Measurements from ENCODE around the gene ARHGAP33. TPM values are rescaled to one million over a fixed set of nuclear protein-coding genes. Genes with fewer than 3 reads are reported as not detected.

ARHGAP33 gene
- polyA plus RNA-seq (2013, experiment 1 of 2): 13.8 TPM
- 21.2 TPM for polyA plus RNA-seq (2013, experiment 2 of 2)

GRCh38 chr19:35775298-35776101 lies at the start of gene ARHGAP33:
Gene ARHGAP33, plus strand, starts transcription at chr19:35775564. Its CDS starts 95 bp downstream, at chr19:35775659.
- Histone ChIP-seq H3K27me3 (ENCODE audit: insufficient read depth, low read length) (peaks cover 23% of the 10 kb centered on the region), H3K36me3 (ENCODE audit: insufficient read depth, low read length) (no peaks in the 10 kb centered on the region), H3K27ac (ENCODE audit: low read depth, low read length) (no peak within 1 kb of the TSS), H3K9ac (ENCODE audit: low read depth, low read length) (no peak within 1 kb of the TSS), H3K4me3 (ENCODE audit: low read length) (peak within 1 kb of the TSS; percentile 71), H3K9me3 (ENCODE audit: insufficient read depth, low read depth, low read length) (no peaks in the 10 kb centered on the region), H3K4me1 (ENCODE audit: insufficient read depth, low read length) (peaks cover 17% of the 10 kb centered on the region)
- WGBS: under 1% methylated on average over 82 of the region's 82 CpGs

GRCh38 chr19:35727053-35727955 lies 48.1 kb upstream of the ARHGAP33 start:
- Histone ChIP-seq H3K9me3 (ENCODE audit: insufficient read depth, low read depth, low read length) (no peaks in the 10 kb centered on the region), H3K36me3 (ENCODE audit: insufficient read depth, low read length) (peaks cover 96% of the 10 kb centered on the region), H3K9ac (ENCODE audit: low read depth, low read length) (no peak overlapping the region), H3K27me3 (ENCODE audit: insufficient read depth, low read length) (no peaks in the 10 kb centered on the region), H3K27ac (ENCODE audit: low read depth, low read length) (no peak overlapping the region), H3K4me3 (ENCODE audit: low read length) (no peak overlapping the region), H3K4me1 (ENCODE audit: insufficient read depth, low read length) (no peaks in the 10 kb centered on the region)
- 96% methylated on average over 25 of the region's 25 CpGs for WGBS

GRCh38 chr19:35727956-35728706 lies 47.2 kb upstream of the ARHGAP33 start:
- no peak overlapping the region for H3K27ac ChIP-seq (ENCODE audit: low read depth, low read length)
- WGBS: 95% methylated on average over 19 of the region's 19 CpGs
- no peak overlapping the region for H3K9ac ChIP-seq (ENCODE audit: low read depth, low read length)
- no peaks in the 10 kb centered on the region for H3K9me3 ChIP-seq (ENCODE audit: insufficient read depth, low read depth, low read length)
- peaks cover 91% of the 10 kb centered on the region for H3K36me3 ChIP-seq (ENCODE audit: insufficient read depth, low read length)
- H3K27me3 ChIP-seq (ENCODE audit: insufficient read depth, low read length): no peaks in the 10 kb centered on the region
- H3K4me3 ChIP-seq (ENCODE audit: low read length): no peak overlapping the region
- no peaks in the 10 kb centered on the region for H3K4me1 ChIP-seq (ENCODE audit: insufficient read depth, low read length)

- Histone ChIP-seq H3K9ac (ENCODE audit: low read depth, low read length) (no peak overlapping the region), H3K4me3 (ENCODE audit: low read length) (no peak overlapping the region), H3K9me3 (ENCODE audit: insufficient read depth, low read depth, low read length) (no peaks in the 10 kb centered on the region), H3K36me3 (ENCODE audit: insufficient read depth, low read length) (peaks cover 90% of the 10 kb centered on the region), H3K4me1 (ENCODE audit: insufficient read depth, low read length) (no peaks in the 10 kb centered on the region), H3K27me3 (ENCODE audit: insufficient read depth, low read length) (no peaks in the 10 kb centered on the region), H3K27ac (ENCODE audit: low read depth, low read length) (no peak overlapping the region)
- WGBS: 96% methylated on average over 18 of the region's 18 CpGs
Measured at GRCh38 chr19:35729021-35729420, 46.3 kb upstream of the ARHGAP33 start.

GRCh38 chr19:35729763-35730162 lies 45.6 kb upstream of the ARHGAP33 start:
- no peaks in the 10 kb centered on the region for H3K27me3 ChIP-seq (ENCODE audit: insufficient read depth, low read length)
- H3K36me3 ChIP-seq (ENCODE audit: insufficient read depth, low read length): peaks cover 90% of the 10 kb centered on the region
- 95% methylated on average over 11 of the region's 11 CpGs for WGBS
- no peak overlapping the region for H3K4me3 ChIP-seq (ENCODE audit: low read length)
- no peak overlapping the region for H3K9ac ChIP-seq (ENCODE audit: low read depth, low read length)
- H3K27ac ChIP-seq (ENCODE audit: low read depth, low read length): no peak overlapping the region
- no peaks in the 10 kb centered on the region for H3K4me1 ChIP-seq (ENCODE audit: insufficient read depth, low read length)
- no peaks in the 10 kb centered on the region for H3K9me3 ChIP-seq (ENCODE audit: insufficient read depth, low read depth, low read length)

- H3K9me3 ChIP-seq (ENCODE audit: insufficient read depth, low read depth, low read length): no peaks in the 10 kb centered on the region
- no peak overlapping the region for H3K4me3 ChIP-seq (ENCODE audit: low read length)
- no peak overlapping the region for H3K27ac ChIP-seq (ENCODE audit: low read depth, low read length)
- no peaks in the 10 kb centered on the region for H3K27me3 ChIP-seq (ENCODE audit: insufficient read depth, low read length)
- no peaks in the 10 kb centered on the region for H3K4me1 ChIP-seq (ENCODE audit: insufficient read depth, low read length)
- no peak overlapping the region for H3K9ac ChIP-seq (ENCODE audit: low read depth, low read length)
- 95% methylated on average over 18 of the region's 18 CpGs for WGBS
- H3K36me3 ChIP-seq (ENCODE audit: insufficient read depth, low read length): peaks cover 89% of the 10 kb centered on the region
Measured at GRCh38 chr19:35730326-35730725, 45.0 kb upstream of the ARHGAP33 start.

- no peaks in the 10 kb centered on the region for H3K27me3 ChIP-seq (ENCODE audit: insufficient read depth, low read length)
- no peak overlapping the region for H3K4me3 ChIP-seq (ENCODE audit: low read length)
- no peaks in the 10 kb centered on the region for H3K9me3 ChIP-seq (ENCODE audit: insufficient read depth, low read depth, low read length)
- peaks cover 87% of the 10 kb centered on the region for H3K36me3 ChIP-seq (ENCODE audit: insufficient read depth, low read length)
- H3K9ac ChIP-seq (ENCODE audit: low read depth, low read length): no peak overlapping the region
- WGBS: 88% methylated on average over 9 of the region's 9 CpGs
- H3K4me1 ChIP-seq (ENCODE audit: insufficient read depth, low read length): no peaks in the 10 kb centered on the region
- no peak overlapping the region for H3K27ac ChIP-seq (ENCODE audit: low read depth, low read length)
Measured at GRCh38 chr19:35731353-35731752, 44.0 kb upstream of the ARHGAP33 start.

GRCh38 chr19:35731779-35732405 lies 43.5 kb upstream of the ARHGAP33 start:
- Histone ChIP-seq H3K27ac (ENCODE audit: low read depth, low read length) (no peak overlapping the region), H3K4me1 (ENCODE audit: insufficient read depth, low read length) (no peaks in the 10 kb centered on the region), H3K9me3 (ENCODE audit: insufficient read depth, low read depth, low read length) (no peaks in the 10 kb centered on the region), H3K27me3 (ENCODE audit: insufficient read depth, low read length) (no peaks in the 10 kb centered on the region), H3K4me3 (ENCODE audit: low read length) (no peak overlapping the region), H3K36me3 (ENCODE audit: insufficient read depth, low read length) (peaks cover 89% of the 10 kb centered on the region), H3K9ac (ENCODE audit: low read depth, low read length) (no peak overlapping the region)
- WGBS: 91% methylated on average over 18 of the region's 21 CpGs

GRCh38 chr19:35732540-35733179 lies 42.7 kb upstream of the ARHGAP33 start:
- Histone ChIP-seq H3K4me1 (ENCODE audit: insufficient read depth, low read length) (no peaks in the 10 kb centered on the region), H3K27me3 (ENCODE audit: insufficient read depth, low read length) (no peaks in the 10 kb centered on the region), H3K9me3 (ENCODE audit: insufficient read depth, low read depth, low read length) (no peaks in the 10 kb centered on the region), H3K4me3 (ENCODE audit: low read length) (no peak overlapping the region), H3K9ac (ENCODE audit: low read depth, low read length) (no peak overlapping the region), H3K36me3 (ENCODE audit: insufficient read depth, low read length) (peaks cover 85% of the 10 kb centered on the region), H3K27ac (ENCODE audit: low read depth, low read length) (no peak overlapping the region)
- 97% methylated on average over 25 of the region's 25 CpGs for WGBS
